ENCODE data around the gene PTX4.

PTX4 gene

GRCh38 chr16:1500465-1501150, 11.9 kb upstream of the PTX4 start:
- DNase-seq (ENCODE audit: low spot score) = no peak

GRCh38 chr16:1499756-1500464, 11.2 kb upstream of the PTX4 start:
- no peak for DNase-seq (ENCODE audit: low spot score)

- DNase-seq (ENCODE audit: low spot score) = no peak
Observed at GRCh38 chr16:1498899-1499676, 10.3 kb upstream of the PTX4 start.

GRCh38 chr16:1497014-1497598, 8.4 kb upstream of the PTX4 start:
- DNase-seq (ENCODE audit: low spot score) = no peak

GRCh38 chr16:1496464-1496863, 7.7 kb upstream of the PTX4 start:
- no peak for DNase-seq (ENCODE audit: low spot score)

GRCh38 chr16:1495889-1496262, 7.1 kb upstream of the PTX4 start:
- DNase-seq (ENCODE audit: low spot score) = no peak

GRCh38 chr16:1495211-1495888, 6.6 kb upstream of the PTX4 start:
- no peak for DNase-seq (ENCODE audit: low spot score)

GRCh38 chr16:1494711-1495110, 6.0 kb upstream of the PTX4 start:
- DNase-seq (ENCODE audit: low spot score) = peak; percentile 44

GRCh38 chr16:1494129-1494640, 5.4 kb upstream of the PTX4 start:
- DNase-seq (ENCODE audit: low spot score) = peak; percentile 91

GRCh38 chr16:1493746-1494094, 5.0 kb upstream of the PTX4 start:
- DNase-seq (ENCODE audit: low spot score) = no peak

GRCh38 chr16:1492923-1493745, 4.4 kb upstream of the PTX4 start, which contains the start of gene TELO2:
TELO2 (plus strand) TSS chr16:1493360; CDS start chr16:1494282, 922 bp downstream.
- peak; percentile 98 for DNase-seq (ENCODE audit: low spot score)

GRCh38 chr16:1492082-1492922, 3.6 kb upstream of the PTX4 start:
- DNase-seq (ENCODE audit: low spot score) = no peak

GRCh38 chr16:1491327-1491726, 2.6 kb upstream of the PTX4 start:
- no peak for DNase-seq (ENCODE audit: low spot score)

- DNase-seq (ENCODE audit: low spot score) = no peak
Observed at GRCh38 chr16:1489077-1489476, 333 bp upstream of the PTX4 start.

GRCh38 chr16:1488054-1488601, 616 bp downstream of the PTX4 start:
- DNase-seq (ENCODE audit: low spot score) = no peak

- DNase-seq (ENCODE audit: low spot score) = no peak
Observed at GRCh38 chr16:1487395-1488053, 1.2 kb downstream of the PTX4 start.

- DNase-seq (ENCODE audit: low spot score) = no peak
Observed at GRCh38 chr16:1486551-1487390, 2.0 kb downstream of the PTX4 start.

- no peak for DNase-seq (ENCODE audit: low spot score)
Observed at GRCh38 chr16:1485847-1486496, 2.8 kb downstream of the PTX4 start.
